HEK293 (cell line): Measurements from ENCODE around the gene PNPLA6.

Source experiments
- CTCF ChIA-PET: fragments of 350-600 bp; formaldehyde crosslinking; extraction: SDS; loops from one replicate; lab custom pipeline; 2021; ENCODE audit warnings: antibody characterized with exemption; lab: Yijun Ruan, JAX
- POLR2A ChIA-PET: fragments of 300-600 bp; formaldehyde crosslinking; extraction: SDS; loops from one replicate; lab custom pipeline; 2020; ENCODE audit warnings: antibody characterized with exemption, inconsistent platforms; lab: Yijun Ruan, JAX
- H3K27ac ChIP-seq: fragments of 200-500 bp; sonication (Bioruptor generic); 2 replicates; pipeline ENCODE4 v1.5.1; 2014; ENCODE audit warnings: low read depth, low read length, control low read depth, inconsistent platforms; ENCODE audit errors: extremely low read depth
- H3K36me3 ChIP-seq, 2 experiments: fragments of 200-500 bp in 1 of 2; sonication (Bioruptor generic) in 1 of 2; 1 replicate in 1 of 2; 2 replicates in 1 of 2; pipeline ENCODE4 v1.5.1; 2014 to 2017; ENCODE audit warnings: inconsistent platforms in 2 of 2, low read length in 2 of 2; ENCODE audit not compliant: control insufficient read depth in 2 of 2, insufficient read depth in 1 of 2
- H3K4me1 ChIP-seq: fragments of 200-500 bp; sonication (Bioruptor generic); 2 replicates; pipeline ENCODE4 v1.5.1; 2014; ENCODE audit warnings: mild to moderate bottlenecking, low read length, inconsistent platforms; ENCODE audit not compliant: control insufficient read depth, insufficient read depth
- H3K4me3 ChIP-seq: 2 replicates; pipeline ENCODE4 v1.5.1; 2011; ENCODE audit warnings: low read depth, mild to moderate bottlenecking, control low read depth, low read length, moderate library complexity
- H3K9me3 ChIP-seq: fragments of 200-500 bp; sonication (Bioruptor generic); 2 replicates; pipeline ENCODE4 v1.5.1; 2014; ENCODE audit warnings: low read depth, low read length, inconsistent platforms; ENCODE audit not compliant: control insufficient read depth, insufficient read depth
- HOXD13 ChIP-seq: sonication (generic); formaldehyde crosslinking; IDR thresholded peaks from 2 replicates; pipeline ENCODE4 v1.8.0; 2022; ENCODE audit warnings: missing genetic modification reagents, borderline replicate concordance
- SP3 ChIP-seq: fragments of 450-650 bp; formaldehyde crosslinking; IDR thresholded peaks from 2 replicates; pipeline ENCODE4 v1.5.1; 2016; ENCODE audit warnings: missing biosample characterization, missing genetic modification characterization
- YY2 ChIP-seq: fragments of 450-650 bp; formaldehyde crosslinking; IDR thresholded peaks from 2 replicates; pipeline ENCODE4 v1.5.1; 2016; ENCODE audit warnings: missing biosample characterization, missing genetic modification characterization
- ZBTB17 ChIP-seq: fragments of 450-650 bp; formaldehyde crosslinking; IDR thresholded peaks from 2 replicates; pipeline ENCODE4 v1.5.1; 2016; ENCODE audit warnings: missing biosample characterization, missing genetic modification characterization
- ZBTB8A ChIP-seq: fragments of 450-650 bp; formaldehyde crosslinking; IDR thresholded peaks from 2 replicates; pipeline ENCODE4 v1.5.1; 2016; ENCODE audit warnings: missing biosample characterization, missing genetic modification characterization
- ZNF2 ChIP-seq: fragments of 450-650 bp; formaldehyde crosslinking; IDR thresholded peaks from 2 replicates; pipeline ENCODE4 v1.5.1; 2016; ENCODE audit warnings: missing biosample characterization, missing genetic modification characterization
- ZNF23 ChIP-seq: fragments of 450-650 bp; formaldehyde crosslinking; IDR thresholded peaks from 2 replicates; pipeline ENCODE4 v1.5.1; 2016; ENCODE audit warnings: missing biosample characterization, missing genetic modification characterization, borderline replicate concordance
- ZNF37A ChIP-seq: fragments of 450-650 bp; IDR thresholded peaks from 2 replicates; pipeline ENCODE4 v1.5.1; 2018; ENCODE audit warnings: missing biosample characterization, missing genetic modification characterization
- ZNF433 ChIP-seq: fragments of 450-650 bp; formaldehyde crosslinking; IDR thresholded peaks from 2 replicates; pipeline ENCODE4 v1.5.1; 2016; ENCODE audit warnings: missing biosample characterization, missing genetic modification characterization, low read depth
- ZNF501 ChIP-seq: fragments of 450-650 bp; formaldehyde crosslinking; IDR thresholded peaks from 2 replicates; pipeline ENCODE4 v1.5.1; 2016; ENCODE audit warnings: missing biosample characterization, missing genetic modification characterization
- ZNF555 ChIP-seq: fragments of 450-650 bp; formaldehyde crosslinking; conservative IDR thresholded peaks from 2 replicates; pipeline ENCODE4 v1.5.1; 2017; ENCODE audit warnings: missing biosample characterization, mild to moderate bottlenecking, missing genetic modification characterization, inconsistent platforms
- ZNF621 ChIP-seq: fragments of 450-650 bp; formaldehyde crosslinking; IDR thresholded peaks from 2 replicates; pipeline ENCODE4 v1.5.1; 2017; ENCODE audit warnings: missing biosample characterization, missing genetic modification characterization
- ZNF670 ChIP-seq: fragments of 450-650 bp; formaldehyde crosslinking; IDR thresholded peaks from 2 replicates; pipeline ENCODE4 v1.5.1; 2016; ENCODE audit warnings: missing biosample characterization, missing genetic modification characterization, low read depth
- ZNF777 ChIP-seq: fragments of 450-650 bp; formaldehyde crosslinking; IDR thresholded peaks from 2 replicates; pipeline ENCODE4 v1.5.1; 2017; ENCODE audit warnings: missing biosample characterization, missing genetic modification characterization, borderline replicate concordance
- TF ChIP-seq, protein P1 (sequence below): fragments of 450-650 bp; formaldehyde crosslinking; IDR thresholded peaks from 2 replicates; pipeline ENCODE4 v1.5.0; 2017; ENCODE audit warnings: missing biosample characterization, missing genetic modification characterization, borderline replicate concordance
- TF ChIP-seq, protein P2 (sequence below): fragments of 450-650 bp; formaldehyde crosslinking; IDR thresholded peaks from 2 replicates; pipeline ENCODE4 v1.5.1; 2016; ENCODE audit warnings: missing biosample characterization, missing genetic modification characterization
- TF ChIP-seq, protein P3 (sequence below): fragments of 450-650 bp; formaldehyde crosslinking; IDR thresholded peaks from 2 replicates; pipeline ENCODE4 v1.5.1; 2016; ENCODE audit warnings: missing biosample characterization, missing genetic modification characterization
- TF ChIP-seq, protein P4 (sequence below): sonication (generic); formaldehyde crosslinking; IDR thresholded peaks from 2 replicates; pipeline ENCODE4 v1.8.1; 2022; ENCODE audit warnings: mild to moderate bottlenecking, moderate library complexity, missing genetic modification reagents
- TF ChIP-seq, protein P5 (sequence below): fragments of 450-650 bp; formaldehyde crosslinking; IDR thresholded peaks from 2 replicates; pipeline ENCODE4 v1.5.1; 2016; ENCODE audit warnings: missing biosample characterization, missing genetic modification characterization

The PNPLA6 gene

DNA sequence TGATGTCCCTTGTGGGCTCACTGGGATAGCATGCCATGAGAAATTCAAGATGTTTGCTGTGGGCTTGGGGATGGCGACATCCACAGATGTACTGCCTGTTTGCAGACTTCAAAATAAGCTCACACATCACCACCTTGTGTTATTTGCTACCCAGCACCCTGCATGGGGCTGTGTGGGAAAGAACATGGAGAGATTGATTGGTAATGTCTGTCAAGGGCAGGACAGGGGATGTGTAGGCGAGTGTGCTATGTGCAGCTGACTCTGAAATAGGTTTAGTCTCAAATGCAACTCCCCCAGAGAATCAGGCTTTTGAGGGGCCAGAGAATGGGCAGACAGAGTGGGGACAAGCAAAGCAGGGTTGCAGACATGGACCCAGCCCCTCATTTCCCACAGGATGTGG lies 24.7 kb downstream of the PNPLA6 start (continued):
- TF ChIP-seq, protein P1, sequence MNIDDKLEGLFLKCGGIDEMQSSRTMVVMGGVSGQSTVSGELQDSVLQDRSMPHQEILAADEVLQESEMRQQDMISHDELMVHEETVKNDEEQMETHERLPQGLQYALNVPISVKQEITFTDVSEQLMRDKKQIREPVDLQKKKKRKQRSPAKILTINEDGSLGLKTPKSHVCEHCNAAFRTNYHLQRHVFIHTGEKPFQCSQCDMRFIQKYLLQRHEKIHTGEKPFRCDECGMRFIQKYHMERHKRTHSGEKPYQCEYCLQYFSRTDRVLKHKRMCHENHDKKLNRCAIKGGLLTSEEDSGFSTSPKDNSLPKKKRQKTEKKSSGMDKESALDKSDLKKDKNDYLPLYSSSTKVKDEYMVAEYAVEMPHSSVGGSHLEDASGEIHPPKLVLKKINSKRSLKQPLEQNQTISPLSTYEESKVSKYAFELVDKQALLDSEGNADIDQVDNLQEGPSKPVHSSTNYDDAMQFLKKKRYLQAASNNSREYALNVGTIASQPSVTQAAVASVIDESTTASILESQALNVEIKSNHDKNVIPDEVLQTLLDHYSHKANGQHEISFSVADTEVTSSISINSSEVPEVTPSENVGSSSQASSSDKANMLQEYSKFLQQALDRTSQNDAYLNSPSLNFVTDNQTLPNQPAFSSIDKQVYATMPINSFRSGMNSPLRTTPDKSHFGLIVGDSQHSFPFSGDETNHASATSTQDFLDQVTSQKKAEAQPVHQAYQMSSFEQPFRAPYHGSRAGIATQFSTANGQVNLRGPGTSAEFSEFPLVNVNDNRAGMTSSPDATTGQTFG (tag by site-specific recombination), result no peak
- no peak for TF ChIP-seq YY2 (tag by site-specific recombination)
- no peak for TF ChIP-seq ZNF433 (tag by site-specific recombination)
- no peak for TF ChIP-seq ZNF670
- TF ChIP-seq, protein P2, sequence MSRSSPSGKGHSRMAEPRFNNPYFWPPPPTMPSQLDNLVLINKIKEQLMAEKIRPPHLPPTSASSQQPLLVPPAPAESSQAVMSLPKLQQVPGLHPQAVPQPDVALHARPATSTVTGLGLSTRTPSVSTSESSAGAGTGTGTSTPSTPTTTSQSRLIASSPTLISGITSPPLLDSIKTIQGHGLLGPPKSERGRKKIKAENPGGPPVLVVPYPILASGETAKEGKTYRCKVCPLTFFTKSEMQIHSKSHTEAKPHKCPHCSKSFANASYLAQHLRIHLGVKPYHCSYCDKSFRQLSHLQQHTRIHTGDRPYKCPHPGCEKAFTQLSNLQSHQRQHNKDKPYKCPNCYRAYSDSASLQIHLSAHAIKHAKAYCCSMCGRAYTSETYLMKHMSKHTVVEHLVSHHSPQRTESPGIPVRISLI, result no peak
- TF ChIP-seq, protein P3, sequence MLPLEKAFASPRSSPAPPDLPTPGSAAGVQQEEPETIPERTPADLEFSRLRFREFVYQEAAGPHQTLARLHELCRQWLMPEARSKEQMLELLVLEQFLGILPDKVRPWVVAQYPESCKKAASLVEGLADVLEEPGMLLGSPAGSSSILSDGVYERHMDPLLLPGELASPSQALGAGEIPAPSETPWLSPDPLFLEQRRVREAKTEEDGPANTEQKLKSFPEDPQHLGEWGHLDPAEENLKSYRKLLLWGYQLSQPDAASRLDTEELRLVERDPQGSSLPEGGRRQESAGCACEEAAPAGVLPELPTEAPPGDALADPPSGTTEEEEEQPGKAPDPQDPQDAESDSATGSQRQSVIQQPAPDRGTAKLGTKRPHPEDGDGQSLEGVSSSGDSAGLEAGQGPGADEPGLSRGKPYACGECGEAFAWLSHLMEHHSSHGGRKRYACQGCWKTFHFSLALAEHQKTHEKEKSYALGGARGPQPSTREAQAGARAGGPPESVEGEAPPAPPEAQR, result no peak
- TF ChIP-seq ZNF23 (tag by site-specific recombination), result peak; percentile 94
- no peak for TF ChIP-seq ZBTB8A (tag by site-specific recombination)
- peak; percentile 49; the same call in 1 of the 2 replicates for TF ChIP-seq ZBTB17 (tag by site-specific recombination)
- TF ChIP-seq, protein P4, sequence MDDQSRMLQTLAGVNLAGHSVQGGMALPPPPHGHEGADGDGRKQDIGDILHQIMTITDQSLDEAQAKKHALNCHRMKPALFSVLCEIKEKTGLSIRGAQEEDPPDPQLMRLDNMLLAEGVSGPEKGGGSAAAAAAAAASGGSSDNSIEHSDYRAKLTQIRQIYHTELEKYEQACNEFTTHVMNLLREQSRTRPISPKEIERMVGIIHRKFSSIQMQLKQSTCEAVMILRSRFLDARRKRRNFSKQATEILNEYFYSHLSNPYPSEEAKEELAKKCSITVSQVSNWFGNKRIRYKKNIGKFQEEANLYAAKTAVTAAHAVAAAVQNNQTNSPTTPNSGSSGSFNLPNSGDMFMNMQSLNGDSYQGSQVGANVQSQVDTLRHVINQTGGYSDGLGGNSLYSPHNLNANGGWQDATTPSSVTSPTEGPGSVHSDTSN (CRISPR knock-in tag), result no peak
- TF ChIP-seq ZNF2 (tag by site-specific recombination), result no peak
- TF ChIP-seq HOXD13 (CRISPR knock-in tag), result no peak
- TF ChIP-seq, all 188 proteins: peak for 3

DNA sequence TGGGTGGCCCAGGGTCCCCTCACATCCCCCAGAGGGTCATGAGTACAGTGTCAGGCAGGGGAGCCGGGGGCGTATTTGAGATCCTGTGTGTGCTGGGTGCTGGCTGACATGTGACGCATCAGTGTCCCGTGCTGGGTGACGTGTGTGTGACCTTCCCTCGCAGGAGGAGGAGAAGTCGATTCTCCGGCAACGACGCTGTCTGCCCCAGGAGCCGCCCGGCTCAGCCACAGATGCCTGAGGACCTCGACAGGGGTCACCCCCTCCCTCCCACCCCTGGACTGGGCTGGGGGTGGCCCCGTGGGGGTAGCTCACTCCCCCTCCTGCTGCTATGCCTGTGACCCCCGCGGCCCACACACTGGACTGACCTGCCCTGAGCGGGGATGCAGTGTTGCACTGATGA lies 25.8 kb downstream of the PNPLA6 start:
- Histone ChIP-seq H3K4me3 (no peak overlapping the region), H3K4me1 (no peaks in the 10 kb centered on the region), H3K36me3 (peaks cover 0 to 23% of the 10 kb centered on the region in 2 experiments; a peak in 2 of 3 replicates), H3K9me3 (no peaks in the 10 kb centered on the region), H3K27ac (no peak overlapping the region)
- CTCF ChIA-PET, result no interaction called here
- no peak for TF ChIP-seq ZNF777 (tag by site-specific recombination)
- TF ChIP-seq SP3 (tag by site-specific recombination), result no peak
- no peak for TF ChIP-seq ZNF37A (tag by site-specific recombination)
- no peak for TF ChIP-seq ZNF501 (tag by site-specific recombination)
- no peak for TF ChIP-seq ZNF621 (tag by site-specific recombination)
- POLR2A ChIA-PET, result no interaction called here

DNA sequence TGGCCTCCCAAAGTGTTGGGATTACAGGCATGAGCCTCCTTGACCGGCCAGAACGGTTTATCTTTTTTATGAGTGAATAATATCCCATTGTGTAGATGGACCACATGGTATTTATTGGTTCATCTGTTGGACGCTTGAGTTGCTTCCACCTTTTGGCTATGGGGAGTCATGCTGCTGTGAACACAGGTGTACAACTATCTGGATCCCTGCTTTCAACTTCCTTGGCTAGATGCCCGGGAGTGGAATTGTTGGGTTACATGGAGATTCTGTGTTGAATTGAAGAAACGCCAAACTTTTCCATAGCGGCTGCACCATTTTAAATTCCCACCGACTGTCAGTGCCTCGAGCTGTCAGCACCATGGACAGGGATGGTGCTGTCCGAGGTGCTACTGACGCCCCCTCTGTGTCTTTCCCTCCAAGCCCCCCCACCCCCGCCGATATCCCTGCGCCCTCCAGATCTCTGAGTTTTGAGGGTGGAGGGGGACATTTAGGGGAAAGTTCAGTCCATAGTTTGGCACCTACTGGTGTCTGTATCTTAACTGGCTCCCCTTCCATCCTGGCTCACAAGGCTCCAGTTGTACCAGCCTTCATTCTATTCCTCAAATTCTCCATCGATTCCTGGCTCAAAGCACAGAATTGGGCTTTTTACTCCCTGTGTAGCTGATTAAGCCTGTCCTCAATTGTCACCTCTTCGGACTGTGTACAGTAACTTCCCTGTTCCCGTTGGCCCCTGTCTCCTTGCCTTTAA lies 27.3 kb downstream of the PNPLA6 start:
- H3K4me1 ChIP-seq, result no peaks in the 10 kb centered on the region
- H3K27ac ChIP-seq, result no peak overlapping the region
- TF ChIP-seq ZNF555, result no peak
- TF ChIP-seq, protein P5, sequence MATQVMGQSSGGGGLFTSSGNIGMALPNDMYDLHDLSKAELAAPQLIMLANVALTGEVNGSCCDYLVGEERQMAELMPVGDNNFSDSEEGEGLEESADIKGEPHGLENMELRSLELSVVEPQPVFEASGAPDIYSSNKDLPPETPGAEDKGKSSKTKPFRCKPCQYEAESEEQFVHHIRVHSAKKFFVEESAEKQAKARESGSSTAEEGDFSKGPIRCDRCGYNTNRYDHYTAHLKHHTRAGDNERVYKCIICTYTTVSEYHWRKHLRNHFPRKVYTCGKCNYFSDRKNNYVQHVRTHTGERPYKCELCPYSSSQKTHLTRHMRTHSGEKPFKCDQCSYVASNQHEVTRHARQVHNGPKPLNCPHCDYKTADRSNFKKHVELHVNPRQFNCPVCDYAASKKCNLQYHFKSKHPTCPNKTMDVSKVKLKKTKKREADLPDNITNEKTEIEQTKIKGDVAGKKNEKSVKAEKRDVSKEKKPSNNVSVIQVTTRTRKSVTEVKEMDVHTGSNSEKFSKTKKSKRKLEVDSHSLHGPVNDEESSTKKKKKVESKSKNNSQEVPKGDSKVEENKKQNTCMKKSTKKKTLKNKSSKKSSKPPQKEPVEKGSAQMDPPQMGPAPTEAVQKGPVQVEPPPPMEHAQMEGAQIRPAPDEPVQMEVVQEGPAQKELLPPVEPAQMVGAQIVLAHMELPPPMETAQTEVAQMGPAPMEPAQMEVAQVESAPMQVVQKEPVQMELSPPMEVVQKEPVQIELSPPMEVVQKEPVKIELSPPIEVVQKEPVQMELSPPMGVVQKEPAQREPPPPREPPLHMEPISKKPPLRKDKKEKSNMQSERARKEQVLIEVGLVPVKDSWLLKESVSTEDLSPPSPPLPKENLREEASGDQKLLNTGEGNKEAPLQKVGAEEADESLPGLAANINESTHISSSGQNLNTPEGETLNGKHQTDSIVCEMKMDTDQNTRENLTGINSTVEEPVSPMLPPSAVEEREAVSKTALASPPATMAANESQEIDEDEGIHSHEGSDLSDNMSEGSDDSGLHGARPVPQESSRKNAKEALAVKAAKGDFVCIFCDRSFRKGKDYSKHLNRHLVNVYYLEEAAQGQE (tag by site-specific recombination), result peak; percentile 100
- H3K9me3 ChIP-seq, result no peaks in the 10 kb centered on the region
- H3K36me3 ChIP-seq, result peaks cover 0 to 12% of the 10 kb centered on the region in 2 experiments; a peak in 2 of 3 replicates
- H3K4me3 ChIP-seq, result no peak overlapping the region
- POLR2A ChIA-PET, result interaction anchor here (0.7 kb wide), 1 partner anchor 381 kb away, joined by 3 read pairs; the partner anchor contains the start of gene TIMM44
- CTCF ChIA-PET, result interaction anchor here (0.6 kb wide), 1 partner anchor 229 kb away, joined by 3 read pairs; no protein-coding TSS in a partner anchor
